ENCODE data around the gene SRBD1. TPM values are rescaled to one million over a fixed set of nuclear protein-coding genes. Genes with fewer than 3 reads are reported as not detected.

SRBD1 gene
- total RNA-seq, 1 experiment from 2014 or later, result 19.8 TPM

DNA sequence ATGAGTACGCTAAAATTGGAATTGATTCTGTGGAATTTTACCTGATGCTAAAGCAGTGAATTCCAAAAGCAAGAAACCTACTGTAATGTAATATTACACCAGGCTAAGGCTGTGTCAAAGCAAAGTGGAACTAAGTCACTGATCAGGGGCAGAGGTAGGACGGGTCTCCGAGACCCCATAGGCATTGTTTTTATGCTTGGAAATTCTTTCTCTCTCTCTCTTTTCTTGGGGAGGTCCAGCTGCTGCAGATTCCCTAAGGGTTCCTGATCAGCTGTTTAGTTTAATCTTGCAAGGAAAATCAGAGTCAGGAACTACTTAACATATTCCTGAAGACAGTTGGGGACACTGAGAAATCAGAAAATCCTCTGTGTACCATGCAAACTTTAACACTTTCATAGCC lies 220.2 kb downstream of the SRBD1 start:
- CTCF ChIA-PET, result no interaction called here
- Histone ChIP-seq H3K79me2 (ENCODE audit: low read length) (no peaks in the 10 kb centered on the region), H3K9me3 (ENCODE audit: low read length) (no peaks in the 10 kb centered on the region), H3K4me2 (ENCODE audit: low read length) (no peak overlapping the region), H3F3A (ENCODE audit: low read length, unreplicated experiment) (no peaks in the 10 kb centered on the region), H4K20me1 (ENCODE audit: low read length) (no peaks in the 10 kb centered on the region), H3K9me2 (replicated peaks; ENCODE audit: low read length) (no peaks in the 10 kb centered on the region), H3K4me3 (ENCODE audit: low read length) (no peak overlapping the region), H3K9ac (ENCODE audit: low read length) (no peak overlapping the region), H3K27ac (ENCODE audit: low read length) (0 out of 2 replicates have a peak overlapping the region, but pooled peaks have one; percentile 99), H3K36me3 (ENCODE audit: low read depth, low read length) (peaks cover 16% of the 10 kb centered on the region; the same call in 1 of the 2 replicates), H2AFZ (ENCODE audit: low read length) (no peak overlapping the region), H3K27me3 (ENCODE audit: low read length) (no peaks in the 10 kb centered on the region), H3K4me1 (ENCODE audit: insufficient read depth, low read length) (peaks cover 39% of the 10 kb centered on the region)
- no peak for TF ChIP-seq EZH2phosphoT487 (IDR thresholded peaks at IDR 0.05; ENCODE audit: borderline replicate concordance, low read length)
- TF ChIP-seq, protein P1, sequence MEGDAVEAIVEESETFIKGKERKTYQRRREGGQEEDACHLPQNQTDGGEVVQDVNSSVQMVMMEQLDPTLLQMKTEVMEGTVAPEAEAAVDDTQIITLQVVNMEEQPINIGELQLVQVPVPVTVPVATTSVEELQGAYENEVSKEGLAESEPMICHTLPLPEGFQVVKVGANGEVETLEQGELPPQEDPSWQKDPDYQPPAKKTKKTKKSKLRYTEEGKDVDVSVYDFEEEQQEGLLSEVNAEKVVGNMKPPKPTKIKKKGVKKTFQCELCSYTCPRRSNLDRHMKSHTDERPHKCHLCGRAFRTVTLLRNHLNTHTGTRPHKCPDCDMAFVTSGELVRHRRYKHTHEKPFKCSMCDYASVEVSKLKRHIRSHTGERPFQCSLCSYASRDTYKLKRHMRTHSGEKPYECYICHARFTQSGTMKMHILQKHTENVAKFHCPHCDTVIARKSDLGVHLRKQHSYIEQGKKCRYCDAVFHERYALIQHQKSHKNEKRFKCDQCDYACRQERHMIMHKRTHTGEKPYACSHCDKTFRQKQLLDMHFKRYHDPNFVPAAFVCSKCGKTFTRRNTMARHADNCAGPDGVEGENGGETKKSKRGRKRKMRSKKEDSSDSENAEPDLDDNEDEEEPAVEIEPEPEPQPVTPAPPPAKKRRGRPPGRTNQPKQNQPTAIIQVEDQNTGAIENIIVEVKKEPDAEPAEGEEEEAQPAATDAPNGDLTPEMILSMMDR (conservative IDR thresholded peaks at IDR 0.05; ENCODE audit: low read depth, low read length), result no peak
- no peak for TF ChIP-seq EZH2 (IDR thresholded peaks at IDR 0.05; ENCODE audit: low read length, unreplicated experiment)
- intact Hi-C loops (cut with micrococcal nuclease), result no loop called here
- no TSS peak for BruUV-seq (replicated peaks)
- POLR2A ChIA-PET (ENCODE audit: unreplicated experiment), result no interaction called here
- no peak for ATAC-seq
- DNase-seq, result no peak

- no peak for DNase-seq
- Histone ChIP-seq H3K4me1 (ENCODE audit: insufficient read depth, low read length) (peaks cover 39% of the 10 kb centered on the region), H3K27me3 (ENCODE audit: low read length) (no peaks in the 10 kb centered on the region), H3K79me2 (ENCODE audit: low read length) (no peaks in the 10 kb centered on the region), H3K4me2 (ENCODE audit: low read length) (no peak overlapping the region), H3K9me2 (replicated peaks; ENCODE audit: low read length) (no peaks in the 10 kb centered on the region), H3K36me3 (ENCODE audit: low read depth, low read length) (peaks cover 16% of the 10 kb centered on the region; the same call in 1 of the 2 replicates), H3K27ac (ENCODE audit: low read length) (peak overlapping the region; percentile 99), H3K4me3 (ENCODE audit: low read length) (no peak overlapping the region), H3F3A (ENCODE audit: low read length, unreplicated experiment) (no peaks in the 10 kb centered on the region), H3K9me3 (ENCODE audit: low read length) (no peaks in the 10 kb centered on the region), H3K9ac (ENCODE audit: low read length) (peak overlapping the region; percentile 86; the same call in 1 of the 2 replicates), H2AFZ (ENCODE audit: low read length) (no peak overlapping the region), H4K20me1 (ENCODE audit: low read length) (no peaks in the 10 kb centered on the region)
- ChIA-PET CTCF (no interaction called here), POLR2A (ENCODE audit: unreplicated experiment) (no interaction called here)
- BruUV-seq (replicated peaks), result no TSS peak
- intact Hi-C loops (cut with micrococcal nuclease), result no loop called here
- ATAC-seq, result no peak
- TF ChIP-seq EZH2 (IDR thresholded peaks at IDR 0.05; ENCODE audit: low read length, unreplicated experiment) (no peak), EZH2phosphoT487 (IDR thresholded peaks at IDR 0.05; ENCODE audit: borderline replicate concordance, low read length) (no peak)
- TF ChIP-seq, protein P1 (conservative IDR thresholded peaks at IDR 0.05; ENCODE audit: low read depth, low read length), result no peak
Observed at GRCh38 chr2:45390441-45390840, 220.6 kb downstream of the SRBD1 start.

GRCh38 chr2:45388541-45389100 lies 222.4 kb downstream of the SRBD1 start:
- TF ChIP-seq, protein P1 (conservative IDR thresholded peaks at IDR 0.05; ENCODE audit: low read depth, low read length), result no peak
- no peak for TF ChIP-seq EZH2 (IDR thresholded peaks at IDR 0.05; ENCODE audit: low read length, unreplicated experiment)
- no peak for TF ChIP-seq EZH2phosphoT487 (IDR thresholded peaks at IDR 0.05; ENCODE audit: borderline replicate concordance, low read length)
- DNase-seq (peak; percentile 90), ATAC-seq (peak; percentile 75)
- Histone ChIP-seq H3K4me1 (ENCODE audit: insufficient read depth, low read length) (peaks cover 33% of the 10 kb centered on the region), H3K9me3 (ENCODE audit: low read length) (no peaks in the 10 kb centered on the region), H3K4me2 (ENCODE audit: low read length) (peak overlapping the region; percentile 33), H3K9ac (ENCODE audit: low read length) (peak overlapping the region; percentile 86), H3K36me3 (ENCODE audit: low read depth, low read length) (peaks cover 16% of the 10 kb centered on the region; the same call in 1 of the 2 replicates), H3K27me3 (ENCODE audit: low read length) (no peaks in the 10 kb centered on the region), H3F3A (ENCODE audit: low read length, unreplicated experiment) (no peaks in the 10 kb centered on the region), H3K79me2 (ENCODE audit: low read length) (no peaks in the 10 kb centered on the region), H3K4me3 (ENCODE audit: low read length) (no peak overlapping the region), H3K9me2 (replicated peaks; ENCODE audit: low read length) (no peaks in the 10 kb centered on the region), H3K27ac (ENCODE audit: low read length) (peak overlapping the region; percentile 99), H2AFZ (ENCODE audit: low read length) (no peak overlapping the region), H4K20me1 (ENCODE audit: low read length) (no peaks in the 10 kb centered on the region)
- ChIA-PET POLR2A (ENCODE audit: unreplicated experiment) (no interaction called here), CTCF (no interaction called here)
- no TSS peak for BruUV-seq (replicated peaks)
- intact Hi-C loops (cut with micrococcal nuclease), result no loop called here

All from PC-3 (cell line).